HG03045 (cell line): ENCODE measurements around the gene HDAC8.
"Not testable (repeated sequence)": the region's sequence is repeated elsewhere in the genome, so short reads cannot be mapped to it uniquely, and the experiment has no call there.

Experiments used
- ATAC-seq: cut with Tn5 transposase; IDR thresholded peaks from one replicate; pipeline ENCODE4 v1.9.1; 2021; ENCODE audit warnings: mild to moderate bottlenecking, moderate library complexity; ENCODE audit not compliant: unreplicated experiment

The HDAC8 gene

DNA sequence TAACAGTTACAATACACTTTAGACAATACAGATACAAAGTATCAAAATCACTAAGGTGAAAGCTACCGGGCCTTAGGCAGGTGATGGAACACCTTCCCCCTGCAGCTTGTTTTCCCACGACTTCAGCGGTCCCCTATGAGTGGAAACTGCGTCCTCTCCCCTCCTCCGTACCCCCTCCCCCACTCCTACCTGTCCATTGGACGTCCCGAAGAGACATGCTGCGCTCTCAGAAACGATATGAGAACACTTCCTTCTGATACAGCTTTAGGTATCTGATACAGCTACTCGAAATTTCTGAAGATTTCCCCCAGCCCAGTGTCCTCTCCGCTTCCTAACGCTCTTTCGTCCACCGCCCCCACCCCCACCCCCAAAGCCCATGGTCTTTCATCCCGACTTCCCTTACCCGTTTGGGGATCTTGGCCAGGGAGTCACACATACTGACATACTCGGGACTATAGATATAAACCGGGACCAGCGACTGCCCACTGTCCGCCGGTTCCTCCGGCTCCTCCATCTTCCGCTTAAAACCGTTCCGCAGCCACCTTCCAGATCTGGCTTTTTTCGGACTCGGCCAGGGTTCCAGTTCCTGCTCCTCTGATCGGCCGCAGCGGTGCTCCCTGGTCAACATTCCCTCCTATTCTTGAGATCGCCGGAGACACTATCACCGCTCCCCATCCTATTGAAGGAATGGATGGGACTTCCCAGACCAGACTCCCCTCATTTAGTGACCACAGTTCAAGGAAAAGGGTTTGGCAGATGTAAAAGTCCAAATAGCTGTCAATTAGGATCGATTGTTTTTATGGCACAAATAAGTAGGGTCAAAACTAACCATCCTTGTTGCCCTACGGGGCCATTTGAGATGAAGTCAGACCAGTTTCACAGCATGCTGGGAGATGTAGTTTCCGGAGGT, at the start of gene HDAC8:
Gene HDAC8, minus strand, starts transcription at position 596 of the 910 bp plus-strand sequence. Its CDS starts 82 bp downstream, at position 514.
- ATAC-seq, result peak; percentile 99

DNA sequence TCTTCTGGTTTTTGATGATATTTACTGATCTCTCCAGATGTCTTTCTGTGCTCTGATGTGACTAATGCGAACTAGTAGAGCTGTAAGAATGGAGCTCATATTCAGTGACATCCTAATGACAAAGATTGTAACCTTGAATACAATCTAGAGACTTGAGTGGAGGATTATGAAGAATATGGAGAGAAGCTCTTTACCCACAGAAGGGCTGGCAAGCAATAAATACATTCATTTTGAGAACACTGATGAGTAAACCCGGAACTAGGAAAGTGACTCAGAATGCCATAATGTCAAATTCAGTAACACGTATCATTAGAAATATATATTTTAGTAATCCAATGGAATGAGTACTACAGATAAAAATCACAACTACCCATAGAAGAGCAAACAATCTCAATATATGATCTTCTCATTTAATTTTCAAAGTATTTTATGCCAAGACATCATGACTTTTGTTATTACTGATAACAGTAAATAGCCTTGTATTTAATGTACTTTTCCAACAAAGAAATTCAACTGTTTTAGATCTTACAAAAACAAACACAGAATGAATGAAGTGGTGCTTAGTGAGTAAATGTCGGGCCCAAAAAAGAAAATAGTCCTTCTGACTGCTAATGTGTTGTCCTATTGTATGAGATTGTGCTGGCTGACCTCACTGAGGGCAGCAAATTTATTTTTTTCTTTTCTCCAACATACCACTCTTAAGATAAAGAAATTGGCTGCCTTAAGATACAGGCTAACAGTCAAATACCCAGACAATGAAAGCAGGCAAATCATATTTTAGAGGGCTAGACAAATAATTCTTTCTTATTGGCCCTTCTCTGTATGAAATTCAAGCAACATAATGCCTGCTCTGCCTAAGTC, 49.2 kb upstream of the HDAC8 start:
- peak; percentile 66 for ATAC-seq

DNA sequence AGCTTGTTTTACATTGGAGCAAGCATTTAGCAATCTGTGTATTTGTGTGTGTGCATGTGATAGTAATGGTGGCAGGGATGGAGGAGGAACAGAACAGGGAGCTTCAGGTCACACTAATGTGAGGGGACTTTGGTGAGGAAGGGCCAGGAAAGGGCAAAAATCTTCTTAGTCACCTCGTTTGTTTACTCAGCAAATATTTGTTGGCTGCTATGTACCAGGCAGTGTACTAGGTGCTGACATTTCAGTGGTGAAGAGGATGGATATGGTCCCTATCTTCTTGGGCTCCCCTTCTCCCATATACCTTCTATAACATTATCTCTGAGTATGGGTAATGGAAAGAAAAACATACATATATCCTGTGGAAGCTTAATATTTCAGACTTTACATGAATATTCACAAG, 48.5 kb upstream of the HDAC8 start:
- no peak for ATAC-seq

DNA sequence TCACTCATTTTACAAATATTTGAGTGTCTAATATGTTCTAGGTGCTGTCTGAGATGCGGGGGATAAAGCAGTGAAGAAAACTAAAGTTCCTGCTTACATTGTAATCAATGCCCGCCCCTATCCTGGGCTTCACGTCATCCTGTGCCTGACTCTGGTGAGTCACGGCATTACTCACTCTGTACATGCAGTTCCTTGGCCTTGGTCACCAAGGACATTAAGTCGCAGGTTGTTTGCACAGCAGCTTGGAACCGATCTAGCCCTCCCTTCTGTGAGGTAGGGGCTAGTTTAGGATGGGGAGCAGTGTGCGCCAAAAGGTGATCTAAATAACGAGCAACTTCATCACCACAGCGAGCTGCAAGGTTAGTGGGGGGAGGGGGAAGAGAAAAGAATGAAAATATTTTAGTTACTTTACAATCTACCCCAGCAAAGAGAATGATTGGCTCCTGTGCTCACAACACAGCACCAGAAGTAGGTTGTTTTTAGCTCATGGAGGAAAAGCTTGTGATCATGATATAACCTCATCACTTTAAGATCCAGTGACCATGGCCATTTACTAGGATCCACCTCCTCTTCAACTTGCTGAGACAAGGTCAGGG, 48.0 kb upstream of the HDAC8 start:
- no peak for ATAC-seq

DNA sequence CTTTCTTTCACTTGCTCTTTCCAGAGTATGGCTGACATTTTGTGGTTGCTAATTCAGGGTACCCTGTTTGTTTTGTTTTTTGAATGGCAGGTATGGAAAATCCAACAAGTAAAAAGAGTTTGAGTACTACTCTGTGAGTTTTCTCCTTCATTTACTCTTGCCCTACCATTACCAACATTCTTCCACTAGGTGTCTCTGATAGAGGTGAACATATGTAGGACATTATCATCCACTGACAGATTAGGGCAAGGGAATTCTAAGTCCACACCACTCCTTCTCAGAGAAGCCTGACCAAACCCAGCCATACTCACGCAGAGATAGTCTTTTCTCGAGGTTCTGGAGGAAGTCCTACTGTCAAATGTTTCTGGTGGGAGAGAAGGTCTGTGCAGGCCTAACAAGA, 36.7 kb upstream of the HDAC8 start:
- no peak for ATAC-seq

DNA sequence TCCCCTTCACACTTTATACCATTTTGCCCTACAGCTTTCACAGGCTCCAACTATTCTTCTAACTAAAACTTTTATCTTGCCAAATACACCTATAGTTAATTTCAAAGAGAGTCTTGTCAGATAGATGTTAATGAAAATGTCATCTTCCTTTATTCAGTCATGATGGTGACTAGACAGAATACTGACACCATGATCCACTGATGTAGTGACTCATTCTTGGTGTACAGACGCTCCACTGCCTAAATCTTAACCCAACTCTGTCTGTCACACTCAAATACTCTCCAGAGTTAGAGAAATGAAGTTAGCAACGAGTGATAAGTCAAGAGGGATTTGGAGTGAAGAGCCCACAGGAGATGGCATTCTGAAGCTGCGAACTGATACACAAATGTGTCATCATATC, 32.1 kb upstream of the HDAC8 start:
- ATAC-seq, result no peak

DNA sequence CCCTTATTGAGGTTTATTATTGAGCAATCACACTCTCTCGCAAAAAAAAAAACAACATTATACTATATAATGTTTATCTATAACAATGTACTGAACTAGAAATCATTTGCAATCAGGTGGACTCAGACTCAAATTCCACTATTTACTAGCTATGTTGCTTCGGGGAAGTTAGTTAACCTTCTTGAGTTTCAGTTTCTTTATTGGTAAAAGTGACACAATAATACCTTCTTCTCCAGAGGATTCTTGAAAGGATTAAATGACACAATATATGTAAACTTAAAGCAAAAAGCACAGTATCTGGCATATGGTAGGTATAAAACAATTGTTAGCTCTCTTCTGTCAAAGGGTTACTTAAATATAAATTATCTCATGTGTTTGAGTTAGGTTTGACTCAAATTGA, 31.5 kb upstream of the HDAC8 start:
- no peak for ATAC-seq

DNA sequence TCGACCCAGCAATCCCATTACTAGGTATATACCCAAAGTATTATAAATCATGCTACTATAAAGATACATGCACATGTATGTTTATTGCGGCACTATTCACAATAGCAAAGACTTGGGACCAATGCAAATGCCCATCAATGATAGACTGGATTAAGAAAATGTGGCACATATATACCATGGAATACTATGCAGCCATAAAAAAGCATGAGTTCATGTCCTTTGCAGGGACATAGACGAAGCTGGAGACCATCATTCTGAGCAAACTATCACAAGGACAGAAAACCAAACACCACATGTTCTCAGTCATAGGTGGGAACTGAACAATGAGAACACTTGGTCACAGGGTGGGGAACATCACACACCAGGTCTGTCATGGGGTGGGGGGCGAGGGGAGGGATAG, 18.4 kb upstream of the HDAC8 start:
- ATAC-seq, result not testable (repeated sequence)

DNA sequence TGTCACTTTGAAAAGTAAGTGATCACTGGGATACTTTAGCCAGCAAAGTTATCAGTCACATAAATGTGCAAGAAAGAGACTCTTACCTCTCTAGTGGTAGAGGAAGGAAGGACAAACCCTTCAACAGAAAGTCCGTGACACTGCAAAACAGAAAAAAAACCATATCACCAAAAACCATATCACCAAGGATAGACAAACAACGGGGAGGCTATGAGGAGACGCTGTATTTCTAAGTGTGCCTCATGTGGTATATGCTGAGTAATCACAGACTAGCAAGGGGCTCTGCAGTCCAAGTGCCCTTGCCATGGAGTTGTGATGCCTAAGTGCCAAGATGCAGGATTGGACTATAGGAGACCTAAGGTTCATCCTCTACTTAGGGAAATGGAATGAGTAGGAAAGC, 11.5 kb upstream of the HDAC8 start:
- no peak for ATAC-seq

DNA sequence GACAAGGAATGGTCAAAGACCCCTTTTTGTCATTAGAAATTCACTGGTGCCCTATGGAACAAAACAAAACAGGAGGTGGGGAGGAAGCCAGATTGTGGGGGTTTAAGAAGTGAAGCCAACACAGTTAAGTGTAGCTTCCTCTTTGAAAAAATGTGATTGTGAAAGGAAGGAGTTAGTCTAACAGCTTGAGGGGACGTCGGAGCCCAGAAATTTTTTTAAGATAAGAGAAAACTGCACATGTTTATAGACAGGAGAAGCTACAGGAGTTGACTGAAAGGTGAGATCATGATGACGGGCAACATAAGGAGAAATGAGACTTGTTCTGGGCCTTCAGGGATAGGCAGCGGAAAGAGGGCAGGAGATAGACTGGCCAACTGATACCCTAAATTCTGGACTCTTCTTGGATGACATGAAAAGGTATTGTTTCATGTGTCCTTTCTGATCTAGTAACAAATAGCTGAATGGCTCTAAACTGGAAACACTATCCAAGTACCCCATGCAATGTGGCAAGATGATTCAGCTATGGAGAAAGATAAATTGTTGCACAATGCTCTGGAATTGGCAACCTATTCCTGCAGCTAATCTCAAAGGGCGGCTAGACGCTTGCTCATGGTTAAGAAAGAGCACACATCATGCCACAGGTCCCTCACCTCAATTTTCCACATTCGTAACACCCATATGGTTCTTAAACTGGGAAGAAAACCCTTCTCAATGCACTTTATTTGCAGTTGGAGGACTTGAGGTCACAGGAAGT, 3.7 kb upstream of the HDAC8 start:
- no peak for ATAC-seq

DNA sequence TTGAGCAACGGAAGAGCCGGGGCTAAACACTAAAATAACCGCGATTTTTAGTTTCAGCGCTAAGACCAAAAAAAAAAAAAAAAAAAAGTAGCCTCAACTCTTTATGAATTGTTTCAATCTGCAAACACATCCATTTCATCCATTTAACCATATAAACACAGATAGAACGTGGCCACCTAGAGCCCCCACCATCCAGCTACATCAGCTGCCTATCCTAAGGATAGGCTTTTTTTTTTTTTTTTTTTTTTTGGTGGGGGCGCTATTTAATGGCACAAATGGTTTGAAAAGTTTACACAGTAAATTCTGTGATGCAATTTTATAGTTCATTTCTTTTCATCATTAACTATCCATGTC, 492 bp upstream of the HDAC8 start:
- ATAC-seq, result peak; percentile 36

DNA sequence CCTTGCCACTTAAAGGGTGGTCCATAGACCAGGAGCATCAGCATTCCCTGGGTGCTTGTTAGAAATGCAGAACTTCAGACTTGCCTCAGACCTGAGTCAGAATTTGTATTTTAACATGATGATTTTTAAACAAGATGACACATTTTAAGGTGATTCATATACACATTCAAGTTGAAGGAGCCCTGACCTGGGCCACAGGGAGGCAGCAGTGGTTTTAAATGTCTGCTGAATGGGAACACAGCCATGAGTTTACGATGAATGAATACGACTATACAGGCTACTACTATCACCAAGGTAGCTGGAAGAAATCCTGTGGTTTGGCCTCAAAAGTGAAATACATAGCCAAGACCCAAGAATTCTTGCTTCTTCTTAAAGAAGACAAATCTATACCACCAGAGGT, 2.9 kb downstream of the HDAC8 start:
- no peak for ATAC-seq

DNA sequence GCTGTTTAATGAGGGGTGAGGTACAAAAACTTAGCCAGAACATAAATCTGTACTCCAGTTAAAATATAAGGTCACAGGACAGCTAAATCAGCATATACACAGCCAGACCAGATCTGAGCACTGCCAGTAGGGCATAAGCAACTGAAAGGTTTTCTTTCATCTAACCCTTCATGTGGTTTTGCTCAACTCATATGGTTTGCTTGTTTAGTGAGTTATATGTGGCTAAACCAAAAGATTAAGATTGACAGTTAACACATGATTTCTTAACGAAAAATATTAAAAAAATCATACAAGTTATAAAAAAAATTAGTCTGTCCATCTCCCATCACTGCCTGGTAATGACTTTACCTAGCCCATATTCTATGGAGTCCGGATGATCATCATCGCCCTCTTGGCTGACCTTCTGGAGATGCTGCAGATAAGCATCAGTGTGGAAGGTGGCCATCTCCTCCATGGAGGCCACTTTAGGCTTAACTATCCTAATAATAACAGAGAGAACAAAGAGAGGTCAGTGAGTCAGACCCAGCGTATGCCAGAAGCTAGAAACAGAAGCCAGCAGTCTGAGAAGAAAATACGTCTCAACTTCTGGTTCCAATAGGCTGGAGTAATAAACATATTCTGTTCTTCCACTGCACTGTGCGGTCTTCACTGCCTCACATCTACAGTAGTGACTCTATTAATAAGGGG, 4.1 kb downstream of the HDAC8 start:
- no peak for ATAC-seq

DNA sequence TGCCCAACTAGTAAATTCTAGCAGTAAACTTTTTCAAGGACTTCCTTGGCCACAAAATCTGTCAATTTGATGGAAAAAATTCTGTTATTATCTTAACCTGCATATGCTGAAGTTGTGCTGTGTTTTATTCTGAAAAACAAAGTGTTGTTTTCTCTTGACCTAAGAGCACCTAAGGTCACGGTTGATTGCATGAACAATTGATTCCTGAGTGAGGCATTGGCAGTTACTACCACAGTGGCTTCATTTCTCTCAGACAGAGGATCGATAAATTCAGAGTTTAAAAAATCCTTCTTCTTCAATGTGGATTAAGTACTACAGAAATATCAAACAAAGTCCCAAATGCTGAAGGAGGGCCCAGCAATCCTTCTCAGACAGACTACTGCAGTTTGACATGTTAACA, 6.2 kb downstream of the HDAC8 start:
- ATAC-seq, result no peak

DNA sequence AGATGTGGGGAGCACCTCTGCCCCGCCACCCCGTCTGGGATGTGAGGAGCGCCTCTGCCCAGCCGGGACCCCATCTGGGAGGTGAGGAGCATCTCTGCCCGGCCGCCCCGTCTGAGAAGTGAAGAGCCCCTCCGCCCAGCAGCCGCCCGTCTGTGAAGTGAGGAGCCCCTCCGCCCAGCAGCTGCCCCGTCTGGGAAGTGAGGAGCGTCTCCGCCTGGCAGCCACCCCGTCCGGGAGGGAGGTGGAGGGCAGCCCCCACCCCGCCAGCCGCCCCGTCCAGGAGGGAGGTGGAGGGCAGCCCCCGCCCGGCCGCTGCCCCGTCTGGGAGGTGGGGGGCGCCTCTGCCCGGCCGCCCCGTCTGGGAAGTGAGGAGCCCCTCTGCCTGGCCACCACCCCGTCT, 13.0 kb downstream of the HDAC8 start:
- ATAC-seq, result not testable (repeated sequence)

DNA sequence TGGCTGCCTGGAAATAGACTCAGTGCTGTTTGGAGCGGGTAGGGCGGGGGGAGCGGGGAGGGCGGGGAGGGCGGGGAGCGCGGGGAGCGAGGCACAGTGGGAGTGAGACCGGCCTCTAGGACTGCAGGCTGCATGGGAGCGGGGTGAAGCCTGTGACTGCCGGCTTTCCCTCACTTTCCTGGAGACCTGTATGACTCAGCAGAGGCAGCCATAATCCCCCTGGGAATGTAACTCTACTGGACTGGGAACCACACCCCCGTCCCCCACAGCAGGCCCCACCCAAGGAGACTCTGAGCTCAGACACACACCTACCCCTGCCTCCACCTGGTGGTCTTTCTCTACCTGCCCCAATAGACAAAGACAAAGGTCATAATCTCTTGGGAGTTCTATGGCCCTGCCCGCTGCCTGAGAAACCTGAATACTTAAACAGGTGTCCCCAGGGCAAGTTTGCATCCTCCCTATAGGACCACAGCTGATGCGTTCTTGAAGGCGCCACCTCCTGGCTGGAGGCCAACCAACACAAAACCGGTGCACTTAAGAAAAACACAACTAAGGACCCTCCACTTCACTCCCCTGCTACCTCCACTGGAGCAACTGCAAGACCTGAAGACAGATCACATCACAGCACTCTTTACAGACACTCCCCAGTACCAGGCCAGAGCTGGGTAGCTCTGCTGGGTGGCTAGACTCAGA, 18.0 kb downstream of the HDAC8 start:
- no peak for ATAC-seq

DNA sequence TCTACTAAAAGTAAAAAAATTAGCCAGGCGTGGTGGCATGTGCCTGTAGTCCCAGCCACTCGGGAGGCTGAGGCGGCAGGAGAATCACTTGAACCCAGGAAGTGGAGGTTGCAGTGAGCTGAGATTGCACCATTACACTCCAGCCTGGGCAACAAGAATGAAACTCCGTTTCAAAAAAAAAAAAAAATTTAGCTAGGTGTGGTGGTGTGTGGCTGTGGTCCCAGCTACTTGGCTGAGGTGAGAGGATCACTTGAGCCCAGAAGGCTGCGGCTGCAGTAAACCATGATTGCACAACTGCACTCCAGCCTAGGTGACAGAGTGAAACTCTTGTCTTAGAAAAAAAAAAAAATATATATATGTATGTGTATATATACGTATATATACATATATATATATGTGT, 20.2 kb downstream of the HDAC8 start:
- not testable (repeated sequence) for ATAC-seq

DNA sequence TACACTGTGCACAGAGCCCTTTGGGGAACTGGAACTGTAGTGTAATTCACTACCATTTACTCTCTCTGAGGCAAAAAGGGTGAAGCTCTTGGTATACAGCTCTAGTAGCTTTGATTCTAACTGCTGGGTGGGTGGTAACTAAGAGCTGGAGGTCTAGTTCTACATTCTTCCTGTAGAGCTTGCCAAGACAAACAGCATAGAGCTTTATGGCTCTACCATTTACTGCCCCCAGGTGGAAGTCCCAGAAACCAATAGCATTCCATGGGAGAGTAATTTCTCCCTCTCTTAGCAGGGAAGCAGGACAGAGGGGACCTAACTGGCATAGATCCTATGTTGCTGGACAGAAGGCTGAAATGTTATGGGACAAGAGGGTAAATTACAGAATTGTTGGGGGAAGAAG, 26.7 kb downstream of the HDAC8 start:
- ATAC-seq, result no peak

DNA sequence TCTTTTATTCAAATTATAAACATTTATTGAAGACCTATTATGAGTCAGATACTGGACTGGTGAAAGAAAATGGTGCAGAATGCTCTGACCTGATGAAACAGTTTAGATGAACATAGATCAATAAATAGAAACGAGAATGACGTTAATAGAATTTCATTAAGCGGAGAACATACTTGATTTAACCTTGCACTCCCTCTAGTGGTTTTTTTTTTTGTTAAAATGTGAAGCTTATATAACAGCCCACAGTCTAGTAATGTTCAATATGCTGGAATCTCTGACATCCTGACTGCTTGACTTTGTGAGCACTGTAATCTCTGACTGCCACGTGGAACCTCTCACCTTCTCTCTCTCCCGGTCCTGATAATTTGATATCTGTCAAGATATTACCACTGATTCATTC, 32.3 kb downstream of the HDAC8 start:
- ATAC-seq, result no peak

DNA sequence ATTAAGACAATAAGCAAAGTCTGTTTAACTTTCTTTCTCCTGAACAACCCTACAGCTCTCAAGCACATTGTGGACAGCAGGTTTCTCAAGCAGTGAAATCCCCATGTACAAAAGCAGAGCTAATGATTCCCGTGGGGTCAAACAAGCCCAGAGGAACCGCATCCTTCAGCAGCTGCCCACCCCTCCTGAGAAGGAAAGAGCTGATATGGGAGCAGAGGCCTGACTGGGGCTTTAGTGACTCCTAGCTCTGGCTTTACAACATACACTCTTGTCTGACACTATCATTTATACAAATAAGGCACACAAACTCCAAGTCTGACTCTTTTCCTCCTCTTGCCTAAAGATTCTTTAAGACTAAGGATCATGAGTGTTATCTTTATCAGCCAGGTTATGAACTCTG, 32.8 kb downstream of the HDAC8 start:
- no peak for ATAC-seq
